ENCODE data around the gene GLB1L.

DNA sequence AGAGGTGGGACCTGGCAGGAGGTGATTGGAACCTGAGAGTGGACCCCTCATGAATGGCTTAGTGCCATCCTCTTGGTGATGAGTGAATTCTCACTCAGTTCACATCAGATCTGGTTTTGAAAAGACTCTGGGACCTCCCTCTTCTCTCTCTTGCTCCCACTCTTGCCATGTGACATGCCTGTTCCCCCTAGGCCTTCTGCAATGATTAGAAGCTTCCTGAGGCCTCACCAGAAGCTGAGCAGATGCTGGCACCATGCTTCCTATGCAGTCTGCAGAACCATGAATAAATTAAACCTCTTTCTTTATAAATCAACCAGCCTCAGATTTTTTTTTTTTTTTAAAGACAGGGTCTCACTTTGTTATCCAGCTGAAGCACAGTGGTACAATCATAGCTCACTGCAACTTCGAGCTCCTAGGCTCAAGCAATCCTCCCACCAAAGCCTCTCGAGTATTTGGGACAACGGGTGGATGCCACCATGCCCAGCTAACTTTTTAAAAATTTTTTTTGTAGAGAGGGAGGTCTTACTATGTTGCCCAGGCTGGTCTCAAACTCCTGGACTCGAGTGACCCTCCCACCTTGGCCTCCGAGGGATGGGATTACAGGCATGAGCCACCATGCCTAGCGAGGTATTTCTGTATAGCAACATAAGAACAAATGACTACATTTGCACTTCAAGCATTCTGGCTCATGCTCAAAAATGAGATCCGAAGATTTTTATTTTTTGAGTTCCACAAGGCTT is 40.6 kb downstream of the GLB1L start:
- TF ChIP-seq, protein P1, sequence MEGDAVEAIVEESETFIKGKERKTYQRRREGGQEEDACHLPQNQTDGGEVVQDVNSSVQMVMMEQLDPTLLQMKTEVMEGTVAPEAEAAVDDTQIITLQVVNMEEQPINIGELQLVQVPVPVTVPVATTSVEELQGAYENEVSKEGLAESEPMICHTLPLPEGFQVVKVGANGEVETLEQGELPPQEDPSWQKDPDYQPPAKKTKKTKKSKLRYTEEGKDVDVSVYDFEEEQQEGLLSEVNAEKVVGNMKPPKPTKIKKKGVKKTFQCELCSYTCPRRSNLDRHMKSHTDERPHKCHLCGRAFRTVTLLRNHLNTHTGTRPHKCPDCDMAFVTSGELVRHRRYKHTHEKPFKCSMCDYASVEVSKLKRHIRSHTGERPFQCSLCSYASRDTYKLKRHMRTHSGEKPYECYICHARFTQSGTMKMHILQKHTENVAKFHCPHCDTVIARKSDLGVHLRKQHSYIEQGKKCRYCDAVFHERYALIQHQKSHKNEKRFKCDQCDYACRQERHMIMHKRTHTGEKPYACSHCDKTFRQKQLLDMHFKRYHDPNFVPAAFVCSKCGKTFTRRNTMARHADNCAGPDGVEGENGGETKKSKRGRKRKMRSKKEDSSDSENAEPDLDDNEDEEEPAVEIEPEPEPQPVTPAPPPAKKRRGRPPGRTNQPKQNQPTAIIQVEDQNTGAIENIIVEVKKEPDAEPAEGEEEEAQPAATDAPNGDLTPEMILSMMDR (IDR thresholded peaks at IDR 0.05): no peak
- TF ChIP-seq POLR2A (IDR thresholded peaks at IDR 0.05): no peak

All from gastroesophageal sphincter (tissue), 3 donors.